Activated CD8-positive, alpha-beta memory T cell treated with anti-CD3 and anti-CD28 coated beads, Interleukin-2, amount 50 U/mL, for 1 hour (primary cell): ENCODE data around the gene PSMA8.
"Not testable (repeated sequence)": the region's sequence is repeated elsewhere in the genome, so short reads cannot be mapped to it uniquely, and the experiment has no call there.

ENCODE experiments used
- DNase-seq: peaks from one replicate; pipeline ENCODE4 v3.0.0-alpha.2; 2020; ENCODE audit errors: extremely low read depth

PSMA8 gene

DNA sequence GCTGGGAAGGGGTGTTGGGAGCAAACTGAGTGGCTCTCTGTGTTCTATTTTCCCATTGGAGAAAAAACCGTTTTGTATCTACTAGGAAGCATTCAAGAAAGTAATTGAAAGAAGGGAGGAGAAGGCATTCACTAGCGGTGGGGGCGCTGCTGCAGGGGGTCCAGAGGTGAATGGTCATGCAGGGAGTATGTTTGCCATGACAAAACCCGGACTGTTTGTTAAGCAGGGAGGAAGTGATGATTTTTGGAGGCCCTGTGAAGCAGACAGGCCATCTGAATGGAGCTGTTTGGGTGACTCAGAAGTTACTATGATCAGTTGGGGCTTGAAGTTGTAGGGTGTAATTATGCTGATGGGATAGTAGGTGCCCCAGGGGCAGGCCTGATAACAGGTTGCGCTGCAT, 99.5 kb downstream of the PSMA8 start:
- DNase-seq = no peak

DNA sequence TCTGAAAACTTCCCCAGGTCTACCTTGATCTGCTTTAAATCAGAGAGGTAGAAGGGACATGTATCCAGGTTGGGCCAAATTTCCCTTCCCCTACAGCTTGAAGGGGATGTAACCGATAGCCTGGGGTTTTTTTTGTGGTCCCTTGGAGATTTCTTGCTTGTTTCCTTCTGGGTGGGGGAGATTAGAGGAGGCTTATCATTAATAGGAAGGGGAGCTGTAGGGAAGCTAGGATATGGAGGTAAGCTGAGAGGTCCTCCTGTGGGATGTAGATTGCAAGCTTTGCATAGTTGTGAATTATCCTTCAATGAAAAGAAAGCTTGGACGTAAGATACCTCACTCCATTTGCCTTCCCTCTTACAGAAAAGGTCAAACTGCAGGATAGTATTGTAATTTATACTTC, 103.7 kb downstream of the PSMA8 start:
- not testable (repeated sequence) for DNase-seq

DNA sequence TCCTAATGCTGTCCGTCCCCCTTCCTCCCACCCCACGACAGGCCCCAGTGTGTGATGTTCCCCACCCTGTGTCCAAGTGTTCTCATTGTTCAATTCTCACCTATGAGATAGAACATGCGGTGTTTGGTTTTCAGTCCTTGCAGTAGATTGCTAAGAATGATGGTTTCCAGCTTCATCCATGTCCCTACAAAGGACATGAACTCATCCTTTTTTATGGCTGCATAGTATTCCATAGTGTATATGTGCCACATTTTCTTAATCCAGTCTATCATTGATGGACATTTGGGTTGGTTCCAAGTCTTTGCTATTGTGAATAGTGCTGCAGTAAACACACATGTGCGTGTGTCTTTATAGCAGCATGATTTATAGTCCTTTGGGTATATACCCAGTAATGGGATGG, 105.0 kb downstream of the PSMA8 start:
- not testable (repeated sequence) for DNase-seq

DNA sequence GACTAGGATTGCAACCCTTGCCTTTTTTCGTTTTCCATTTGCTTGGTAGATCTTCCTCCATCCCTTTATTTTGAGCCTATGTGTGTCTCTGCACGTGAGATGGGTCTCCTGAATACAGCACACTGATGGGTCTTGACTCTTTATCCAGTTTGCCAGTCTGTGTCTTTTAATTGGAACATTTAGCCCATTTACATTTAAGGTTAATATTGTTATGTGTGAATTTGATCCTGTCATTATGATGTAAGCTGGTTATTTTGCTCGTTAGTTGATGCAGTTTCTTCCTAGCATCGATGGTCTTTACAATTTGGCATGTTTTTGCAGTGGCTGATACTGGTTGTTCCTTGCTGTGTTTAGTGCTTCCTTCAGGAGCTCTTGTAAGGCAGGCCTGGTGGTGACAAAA, 108.7 kb downstream of the PSMA8 start:
- not testable (repeated sequence) for DNase-seq
